GM12878 (cell line): ENCODE data around the gene RSAD2. TPM values are rescaled to one million over a fixed set of nuclear protein-coding genes. Genes with fewer than 3 reads are reported as not detected.

Source experiments
- ATAC-seq: fragments of 200-7000 bp; cut with Tn5 transposase; 3 replicates; pipeline ENCODE4 v1.9.1; 2020; ENCODE audit warnings: mild to moderate bottlenecking, moderate library complexity
- BruUV-seq: library from RNA; stranded (reverse); fragments of 400-500 nt; replicated peaks from 2 replicates; lab custom pipeline; 2021; lab: Mats Ljungman, UMichigan
- CTCF ChIA-PET: fragments of 300-600 bp; sonication (Branson Sonifier 250); formaldehyde crosslinking; extraction: SDS; loops from one replicate; lab custom pipeline; 2021; ENCODE audit warnings: inconsistent platforms; lab: Yijun Ruan, JAX
- POLR2A ChIA-PET: fragments of 350-600 bp; formaldehyde crosslinking; extraction: SDS; loops from one replicate; lab custom pipeline; 2021; ENCODE audit warnings: inconsistent platforms; lab: Charles Lee
- RAD21 ChIA-PET: fragments of 300-600 bp; sonication (Branson Sonifier 250); formaldehyde crosslinking; loops from one replicate; lab custom pipeline; 2023; ENCODE audit warnings: antibody characterized with exemption; ENCODE audit not compliant: unreplicated experiment; lab: Charles Lee
- SMC1A ChIA-PET: fragments of 300-600 bp; sonication (Branson Sonifier 250); formaldehyde crosslinking; loops from one replicate; lab custom pipeline; 2023; ENCODE audit not compliant: unreplicated experiment, uncharacterized antibody; lab: Charles Lee
- DNase-seq: peaks from one replicate; pipeline ENCODE4 v3.0.0-alpha.2; 2011; ENCODE audit warnings: low read depth, low spot score
- FAIRE-seq: peaks from 3 replicates; lab custom pipeline; 2011; peaks lifted over from hg19 to GRCh38; lab: Jason Lieb, UNC
- H2AFZ ChIP-seq: 2 replicates; pipeline ENCODE4 v1.6.0; 2011; ENCODE audit warnings: low read depth, low read length, control low read depth; ENCODE audit not compliant: control insufficient read depth
- H3K27ac ChIP-seq: 2 replicates; pipeline ENCODE4 v1.5.1; 2011; ENCODE audit warnings: control low read depth; ENCODE audit not compliant: control insufficient read depth, insufficient read depth
- H3K27me3 ChIP-seq, 2 experiments: replicated peaks in 1 of 2; 2 replicates each; pipeline versions ENCODE4 v1.6.0 to v1.6.1; 2011; ENCODE audit warnings: low read length in 1 of 2; ENCODE audit not compliant: control insufficient read depth in 2 of 2, insufficient read depth in 2 of 2
- H3K36me3 ChIP-seq, 2 experiments: 2 replicates each; pipeline ENCODE4 v1.5.1; 2011; ENCODE audit warnings: low read length in 1 of 2; ENCODE audit not compliant: control insufficient read depth in 2 of 2, insufficient read depth in 2 of 2
- H3K4me1 ChIP-seq: 2 replicates; pipeline ENCODE4 v1.6.1; 2011; ENCODE audit warnings: mild to moderate bottlenecking, low read length, moderate library complexity, mixed read lengths; ENCODE audit not compliant: control insufficient read depth, insufficient read depth
- H3K4me2 ChIP-seq: 2 replicates; pipeline ENCODE4 v1.6.0; 2011; ENCODE audit warnings: control low read depth; ENCODE audit not compliant: control insufficient read depth, insufficient read depth
- H3K4me3 ChIP-seq: fragments of 200-600 bp; sonication (generic); 2 replicates; pipeline ENCODE4 v1.5.1; 2016
- H3K79me2 ChIP-seq: 2 replicates; pipeline ENCODE4 v1.6.0; 2011; ENCODE audit warnings: low read length; ENCODE audit not compliant: control insufficient read depth, insufficient read depth
- H3K9ac ChIP-seq: 2 replicates; pipeline ENCODE4 v1.8.0; 2011; ENCODE audit warnings: low read length, control low read depth, mixed read lengths; ENCODE audit not compliant: control insufficient read depth, insufficient read depth
- H3K9me3 ChIP-seq: replicated peaks from 3 replicates; pipeline ENCODE4 v1.5.1; 2011; ENCODE audit warnings: mild to moderate bottlenecking, low read length; ENCODE audit not compliant: control insufficient read depth, insufficient read depth
- H4K20me1 ChIP-seq: 2 replicates; pipeline ENCODE4 v1.6.0; 2011; ENCODE audit not compliant: control insufficient read depth, insufficient read depth
- CREM ChIP-seq: IDR thresholded peaks from 2 replicates; pipeline ENCODE4 v1.6.1; 2014; ENCODE audit warnings: antibody characterized with exemption, low read depth
- DPF2 ChIP-seq: fragments of 450-650 bp; IDR thresholded peaks from 2 replicates; pipeline ENCODE4 v1.6.1; 2017; ENCODE audit warnings: mild to moderate bottlenecking
- EED ChIP-seq: sonication (generic); IDR thresholded peaks from 2 replicates; pipeline ENCODE4 v1.6.1; 2016; ENCODE audit warnings: antibody characterized with exemption, low read depth
- HCFC1 ChIP-seq: fragments of 150-350 bp; IDR thresholded peaks from 2 replicates; pipeline ENCODE4 v1.6.1; 2014; ENCODE audit warnings: low read length
- RELA ChIP-seq: fragments of 450-650 bp; IDR thresholded peaks from 2 replicates; pipeline ENCODE4 v1.8.0; 2014; ENCODE audit warnings: borderline replicate concordance; ENCODE audit not compliant: partially characterized antibody
- RUNX3 ChIP-seq: IDR thresholded peaks from 2 replicates; pipeline ENCODE4 v1.6.1; 2012; ENCODE audit warnings: low read length, inconsistent platforms
- SMC3 ChIP-seq: IDR thresholded peaks from 2 replicates; pipeline ENCODE4 v1.6.1; 2011; ENCODE audit warnings: low read length, improper control_type of control experiment, borderline replicate concordance
- SPI1 ChIP-seq: IDR thresholded peaks from 2 replicates; pipeline ENCODE4 v1.6.1; 2011; ENCODE audit warnings: low read depth, mild to moderate bottlenecking, low read length, moderate library complexity, borderline replicate concordance; ENCODE audit not compliant: insufficient read depth
- SREBF2 ChIP-seq: IDR thresholded peaks from 2 replicates; pipeline ENCODE4 v1.6.1; 2012; ENCODE audit warnings: mild to moderate bottlenecking, low read length
- SUZ12 ChIP-seq: fragments of 200-600 bp; sonication (generic); IDR thresholded peaks from one replicate; pipeline ENCODE4 v1.6.1; 2018; ENCODE audit warnings: antibody characterized with exemption, mild to moderate bottlenecking; ENCODE audit not compliant: unreplicated experiment
- TARDBP ChIP-seq: IDR thresholded peaks from 2 replicates; pipeline ENCODE4 v1.6.1; 2016; ENCODE audit warnings: borderline replicate concordance
- YBX1 ChIP-seq: fragments of 450-650 bp; IDR thresholded peaks from 2 replicates; pipeline ENCODE4 v1.6.1; 2016; ENCODE audit warnings: antibody characterized with exemption
- ZBTB33 ChIP-seq: fragments of 450-650 bp; IDR thresholded peaks from 2 replicates; pipeline ENCODE4 v1.6.1; 2017; ENCODE audit warnings: mild to moderate bottlenecking
- ZBTB4 ChIP-seq: fragments of 450-650 bp; formaldehyde crosslinking; IDR thresholded peaks from 2 replicates; pipeline ENCODE4 v1.4.0; 2022; ENCODE audit warnings: mild to moderate bottlenecking, moderate library complexity
- ZNF274 ChIP-seq: IDR thresholded peaks from one replicate; pipeline ENCODE4 v1.8.0; 2011; ENCODE audit not compliant: insufficient read length, insufficient read depth
- ZNF687 ChIP-seq: fragments of 450-650 bp; IDR thresholded peaks from 2 replicates; pipeline ENCODE4 v1.6.1; 2017; ENCODE audit warnings: mild to moderate bottlenecking, moderate library complexity
- WGBS: methylation state at CpG from one replicate; pipeline ENCODE4 v1.1.6; 2016; ENCODE audit warnings: low lambda C conversion rate; ENCODE audit not compliant: insufficient replicate concordance, insufficient coverage; ENCODE audit errors: missing lambda C conversion rate; 5-methylcytosine and 5-hydroxymethylcytosine counted together
- in situ Hi-C: fragments of 300-500 bp; cut with MboI; formaldehyde crosslinking; loops from 9 replicates; pipeline ENCODE4 v1.14.3; 2018; ENCODE audit warnings: mixed read lengths
- intact Hi-C: fragments of 100-400 bp; cut with micrococcal nuclease; formaldehyde crosslinking; loops from one replicate; pipeline ENCODE4 v1.14.2; 2022; ENCODE audit not compliant: unreplicated experiment
- polyA plus RNA-seq, 11 experiments: library from polyadenylated mRNA; depleted of rRNA in 4 of 11; unstranded in 6 of 11; stranded (reverse) in 5 of 11; fragments of >200 nt; fragmentation: Nextera tagmentation in 4 of 11; fragmentation: Illumina TruSeq in 1 of 11; extraction: Ambion mirVana in 4 of 11; extraction: Trizol in 1 of 11; gene quantifications; 1 replicate in 1 of 11; 2 replicates in 10 of 11; pipeline versions ENCODE4 v1.2.1 to v1.2.3, GENCODE V29; 2011 to 2016; ENCODE audit warnings: inconsistent platforms in 2 of 11, missing spikeins in 2 of 11, low read depth in 1 of 11
- total RNA-seq, 4 experiments: library from RNA; depleted of rRNA in 3 of 4; stranded (reverse); fragments of >200 nt in 3 of 4; fragmentation: Illumina TruSeq in 1 of 4; extraction: Trizol in 1 of 4; gene quantifications; 2 replicates each; pipeline versions ENCODE4 v1.2.1 to v1.2.3, GENCODE V29; 2013 to 2021

Gene RSAD2
- total and polyA plus RNA-seq, 10 of the 15 experiments (the other 5 are each of a cell fraction or from before 2014, with no cell fraction given), result 0.24 to 0.90 (median 0.69) TPM

- CTCF ChIA-PET, result interaction anchor here (0.8 to 4.4 kb wide), 6 partner anchors 9 to 159 kb away, joined by 3 to 31 read pairs (median 6); partner anchors contain the start of gene CMPK2
- H3K4me3 ChIP-seq, result no peak overlapping the region
- no TSS peak for BruUV-seq
- in situ Hi-C loops (no loop called here), intact Hi-C loops (no loop called here)
- no peaks in the 10 kb centered on the region for H3K27me3 ChIP-seq
- ATAC-seq, result no peak
- no peaks in the 10 kb centered on the region for H3K79me2 ChIP-seq
- SMC1A ChIA-PET, result interaction anchor here (1.2 to 3.1 kb wide), 3 partner anchors 9 to 70 kb away, joined by 3 to 25 read pairs (median 3); partner anchors contain the start of gene CMPK2
- H3K9ac ChIP-seq, result no peak overlapping the region
- WGBS, result 38% methylated on average over 1 of the region's 1 CpG
- TF ChIP-seq RELA (no peak), RUNX3 (no peak), HCFC1 (no peak), EED (no peak), SMC3 (no peak), ZNF274 (no peak), YBX1 (no peak), TARDBP (no peak), SPI1 (no peak), SREBF2 (no peak), ZNF687 (no peak), DPF2 (no peak), ZBTB33 (no peak), SUZ12 (no peak), ZBTB4 (no peak), CREM (no peak)
- H3K4me2 ChIP-seq, result no peak overlapping the region
- no peaks in the 10 kb centered on the region for H4K20me1 ChIP-seq
- 0 out of 3 replicates have a peak, but pooled peaks cover 2% of the 10 kb centered on the region for H3K9me3 ChIP-seq
- H3K4me1 ChIP-seq, result peaks cover 13% of the 10 kb centered on the region
- POLR2A ChIA-PET, result no interaction called here
- no peak for DNase-seq
- RAD21 ChIA-PET, result interaction anchor here (1.6 kb wide), 1 partner anchor 29 kb away, joined by 5 read pairs; no protein-coding TSS in a partner anchor
- H3K36me3 ChIP-seq, result no peaks in the 10 kb centered on the region
- no peak overlapping the region for H2AFZ ChIP-seq
- no peak overlapping the region for H3K27ac ChIP-seq
- FAIRE-seq, result no peak
Observed at GRCh38 chr2:6876309-6876708, 1.3 kb upstream of the RSAD2 start.
